Mucosa of descending colon (tissue), 3 donors: ENCODE results near the gene CFAP90. TPM values are rescaled to one million over a fixed set of nuclear protein-coding genes. Genes with fewer than 3 reads are reported as not detected.

ENCODE experiments used
- ATAC-seq: fragments of 200-7000 bp; cut with Tn5 transposase; one replicate; pipeline ENCODE4 v1.9.1; 2020; ENCODE audit warnings: mild to moderate bottlenecking, moderate library complexity
- DNase-seq, 3 donors: peaks; one replicate each; pipeline ENCODE4 v3.0.0-alpha.2; 2020
- H3K36me3 ChIP-seq: fragments of 200-600 bp; one replicate; pipeline ENCODE4 v1.8.0; 2021; ENCODE audit warnings: low read depth, mild to moderate bottlenecking
- H3K4me1 ChIP-seq: fragments of 200-600 bp; one replicate; pipeline ENCODE4 v1.8.0; 2021; ENCODE audit warnings: low read depth, mild to moderate bottlenecking
- H3K4me3 ChIP-seq: fragments of 200-600 bp; one replicate; pipeline ENCODE4 v1.8.0; 2021; ENCODE audit warnings: mild to moderate bottlenecking
- H3K9me3 ChIP-seq: fragments of 200-600 bp; one replicate; pipeline ENCODE4 v1.8.0; 2021; ENCODE audit warnings: mild to moderate bottlenecking
- CTCF ChIP-seq: fragments of 200-600 bp; IDR thresholded peaks from one replicate; pipeline ENCODE4 v1.8.0; 2022; ENCODE audit warnings: antibody characterized with exemption, mild to moderate bottlenecking
- intact Hi-C, 2 donors: fragments of 100-400 bp; cut with DNase I in 1 of 2; cut with micrococcal nuclease in 1 of 2; formaldehyde crosslinking; loops; one replicate each; pipeline versions ENCODE4 v1.11.0 to v1.11.1; 2022; cut with DNase I, micrococcal nuclease
- total RNA-seq, 3 donors: library from RNA; stranded (reverse); fragmentation: NEBNext Ultra II Directional in 2 of 3; extraction: Animal tissue kit (Norgen Biotek cat#: 25700) in 2 of 3; gene quantifications; one replicate each; pipeline versions ENCODE4 v1.2.1 to v1.2.4, GENCODE V29; 2021 to 2023
- donor health status: DM: no; HTN: no; CAD: no; lungs with moderate emphysema.
- donor health status: DM: no; HTN: no; CAD: no.
- donor health status: DM: no; HTN: yes; CAD: no.

Gene CFAP90
- total RNA-seq, 3 donors from 2014 or later = not detected

GRCh38 chr5:7801891-7802614, 48.9 kb downstream of the CFAP90 start:
- intact Hi-C loops = no loop called here
- TF ChIP-seq CTCF = no peak
- DNase-seq (no peak), ATAC-seq (no peak)
- no peaks in the 10 kb centered on the region for H3K4me1 ChIP-seq
- H3K9me3 ChIP-seq = no peaks in the 10 kb centered on the region
- no peaks in the 10 kb centered on the region for H3K36me3 ChIP-seq
- no peak overlapping the region for H3K4me3 ChIP-seq

GRCh38 chr5:7795306-7795705, 55.6 kb downstream of the CFAP90 start:
- intact Hi-C loops = no loop called here
- no peaks in the 10 kb centered on the region for H3K9me3 ChIP-seq
- TF ChIP-seq CTCF = no peak
- no peaks in the 10 kb centered on the region for H3K4me1 ChIP-seq
- no peak overlapping the region for H3K4me3 ChIP-seq
- DNase-seq (no peak), ATAC-seq (no peak)
- no peaks in the 10 kb centered on the region for H3K36me3 ChIP-seq

- intact Hi-C loops = no loop called here
- Histone ChIP-seq H3K4me1 (no peaks in the 10 kb centered on the region), H3K4me3 (no peak overlapping the region), H3K36me3 (no peaks in the 10 kb centered on the region), H3K9me3 (no peaks in the 10 kb centered on the region)
- DNase-seq = no peak
- no peak for TF ChIP-seq CTCF
- ATAC-seq = no peak
Observed at GRCh38 chr5:7794823-7795222, 56.1 kb downstream of the CFAP90 start.

- no peak for TF ChIP-seq CTCF
- H3K36me3 ChIP-seq = no peaks in the 10 kb centered on the region
- H3K4me1 ChIP-seq = no peaks in the 10 kb centered on the region
- H3K9me3 ChIP-seq = no peaks in the 10 kb centered on the region
- ATAC-seq (no peak), DNase-seq (no peak)
- intact Hi-C loops = no loop called here
- H3K4me3 ChIP-seq = no peak overlapping the region
Observed at GRCh38 chr5:7794311-7794710, 56.6 kb downstream of the CFAP90 start.

GRCh38 chr5:7793895-7794294, 57.0 kb downstream of the CFAP90 start:
- no peak for TF ChIP-seq CTCF
- Histone ChIP-seq H3K4me1 (no peaks in the 10 kb centered on the region), H3K36me3 (no peaks in the 10 kb centered on the region), H3K9me3 (no peaks in the 10 kb centered on the region), H3K4me3 (no peak overlapping the region)
- intact Hi-C loops = no loop called here
- ATAC-seq (no peak), DNase-seq (no peak)

- TF ChIP-seq CTCF = no peak
- H3K4me1 ChIP-seq = no peaks in the 10 kb centered on the region
- no peak for ATAC-seq
- no peak overlapping the region for H3K4me3 ChIP-seq
- H3K9me3 ChIP-seq = no peaks in the 10 kb centered on the region
- no peaks in the 10 kb centered on the region for H3K36me3 ChIP-seq
- DNase-seq = no peak
- intact Hi-C loops = no loop called here
Observed at GRCh38 chr5:7789567-7789966, 61.4 kb downstream of the CFAP90 start.
